Hematopoietic multipotent progenitor cell treated with erythropoietin and hydrocortisone succinate and interleukin-3 and kit ligand, for 4 days (in vitro differentiated cells): ENCODE data around the gene RRAS.

Experiments used
- DNase-seq: peaks from one replicate; pipeline ENCODE4 v3.0.0-alpha.2; 2015

Gene RRAS

GRCh38 chr19:49640113-49640898 lies at the start of gene RRAS:
TSS of gene RRAS (minus strand) at chr19:49640143. CDS start at chr19:49640098, 45 bp downstream.
- peak; percentile 100 for DNase-seq

GRCh38 chr19:49689133-49690078 lies 49.5 kb upstream of the RRAS start, which contains the start of gene ADM5:
TSS of gene ADM5 (plus strand) at chr19:49689594. CDS start at chr19:49689838, 244 bp downstream.
- peak; percentile 47 for DNase-seq

GRCh38 chr19:49688531-49689132 lies 48.7 kb upstream of the RRAS start:
- no peak for DNase-seq

- DNase-seq: peak; percentile 32
Measured at GRCh38 chr19:49687566-49688316, 47.8 kb upstream of the RRAS start.

- no peak for DNase-seq
Measured at GRCh38 chr19:49687150-49687549, 47.2 kb upstream of the RRAS start.

GRCh38 chr19:49686503-49687088 lies 46.7 kb upstream of the RRAS start:
- DNase-seq: no peak

- DNase-seq: no peak
Measured at GRCh38 chr19:49685845-49686332, 45.9 kb upstream of the RRAS start.

- no peak for DNase-seq
Measured at GRCh38 chr19:49684983-49685553, 45.1 kb upstream of the RRAS start.

- DNase-seq: peak; percentile 54
Measured at GRCh38 chr19:49684251-49684982, 44.5 kb upstream of the RRAS start.

- no peak for DNase-seq
Measured at GRCh38 chr19:49683814-49684250, 43.9 kb upstream of the RRAS start.

GRCh38 chr19:49682274-49682673 lies 42.3 kb upstream of the RRAS start:
- DNase-seq: no peak

GRCh38 chr19:49681830-49682229 lies 41.9 kb upstream of the RRAS start:
- DNase-seq: no peak

- DNase-seq: peak; percentile 95
Measured at GRCh38 chr19:49680421-49681351, 40.7 kb upstream of the RRAS start.

- no peak for DNase-seq
Measured at GRCh38 chr19:49679771-49680413, 39.9 kb upstream of the RRAS start.

- no peak for DNase-seq
Measured at GRCh38 chr19:49678985-49679770, 39.2 kb upstream of the RRAS start.

- DNase-seq: peak; percentile 92
Measured at GRCh38 chr19:49677901-49678674, 38.1 kb upstream of the RRAS start.

- peak; percentile 67 for DNase-seq
Measured at GRCh38 chr19:49677231-49677900, 37.4 kb upstream of the RRAS start, which contains the start of gene PRMT1. TSS of gene PRMT1 (plus strand) at chr19:49677271. CDS start at chr19:49677281, 10 bp downstream.
